ENCODE data around the gene CMC2. TPM values are rescaled to one million over a fixed set of nuclear protein-coding genes. Genes with fewer than 3 reads are reported as not detected.

Gene CMC2
- total RNA-seq, 6 experiments from 2014 or later: 23.5 to 58.3 (median 42.1) TPM

DNA sequence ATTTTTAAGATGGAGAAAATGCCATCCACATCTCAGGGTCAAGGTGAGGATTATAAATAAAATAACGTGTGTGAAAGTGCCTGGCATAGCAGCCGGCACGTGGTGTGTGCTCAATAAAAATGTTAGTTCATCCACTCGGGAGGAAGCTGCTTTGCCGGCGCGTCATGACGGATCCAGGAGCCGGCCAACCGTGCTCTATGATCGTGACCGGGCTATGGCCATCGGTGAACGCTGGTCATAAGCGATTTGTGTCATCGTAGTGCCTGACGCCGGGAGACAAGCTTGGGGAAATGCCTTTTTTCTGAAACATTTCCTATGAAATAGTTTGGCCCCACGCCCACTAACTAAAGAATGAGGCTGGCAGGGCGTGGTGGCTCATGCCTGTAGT is 74.0 kb downstream of the CMC2 start:
- peaks cover 0 to 6% (median 0%) of the 10 kb centered on the region in 4 donors for H3K4me1 ChIP-seq
- H3K36me3 ChIP-seq: no peaks in the 10 kb centered on the region
- H3K27ac ChIP-seq: peak overlapping the region; percentile 65 to 80 (median 70)
- no peak for TF ChIP-seq CTCF (IDR thresholded peaks at IDR 0.05)
- peak overlapping the region; percentile 44 to 59 (median 55) for H3K4me3 ChIP-seq
- 16% methylated on average over 16 of the region's 20 CpGs for WGBS (ENCODE audit: insufficient coverage, low coverage, low lambda C conversion rate, missing lambda C conversion rate)
- intact Hi-C loops (cut with DNase I): no loop called here
- peak; percentile 39 to 52 (median 44) for ATAC-seq
- DNase-seq: peak; percentile 44 to 62 (median 59)
- no peaks in the 10 kb centered on the region for H3K27me3 ChIP-seq
- H3K9me3 ChIP-seq: no peaks in the 10 kb centered on the region

GRCh38 chr16:80931801-80932707 is 74.6 kb downstream of the CMC2 start:
- TF ChIP-seq POLR2A (IDR thresholded peaks at IDR 0.05) (peak; percentile 26), CTCF (IDR thresholded peaks at IDR 0.05) (no peak)
- Histone ChIP-seq H3K36me3 (no peaks in the 10 kb centered on the region), H3K27ac (peak overlapping the region; percentile 65 to 80 (median 70)), H3K4me3 (peak overlapping the region; percentile 44 to 59 (median 55)), H3K4me1 (peaks cover 0 to 6% (median 0%) of the 10 kb centered on the region in 4 donors), H3K9me3 (no peaks in the 10 kb centered on the region), H3K27me3 (no peaks in the 10 kb centered on the region)
- ATAC-seq: peak; percentile 90 to 93 (median 92)
- peak; percentile 63 to 81 (median 79) for DNase-seq
- intact Hi-C loops (cut with DNase I): no loop called here
- WGBS (ENCODE audit: insufficient coverage, low coverage, low lambda C conversion rate, missing lambda C conversion rate): 3% methylated on average over 17 of the region's 67 CpGs

DNA sequence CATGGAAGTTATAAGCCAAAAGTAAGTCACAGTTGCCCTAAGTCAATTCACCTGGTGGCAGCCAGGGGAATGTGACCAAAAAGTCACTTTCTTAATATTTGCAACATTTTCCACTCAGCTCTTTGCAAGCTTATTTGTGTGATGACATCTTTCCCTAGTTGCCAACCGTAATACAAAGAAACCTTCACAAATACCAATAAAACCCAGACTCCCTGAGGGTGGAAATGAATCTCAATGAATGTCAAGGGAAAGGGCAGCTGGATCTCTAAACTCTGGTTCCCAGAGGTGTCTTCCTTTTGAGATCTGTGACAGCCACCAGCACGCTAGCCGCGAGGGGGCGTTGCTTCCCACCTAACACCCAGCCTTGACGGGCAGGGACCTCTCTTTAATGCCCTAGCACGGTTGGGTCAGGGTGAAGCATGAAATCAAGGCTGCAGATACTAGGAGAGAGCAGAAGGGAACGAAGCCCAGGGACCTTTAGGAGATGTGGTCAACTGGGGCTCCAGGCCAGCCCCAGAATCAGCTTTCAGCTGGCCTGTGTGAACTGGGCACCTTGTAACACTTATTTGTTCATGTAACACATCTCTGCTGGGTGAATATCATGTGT is 82.2 kb downstream of the CMC2 start:
- intact Hi-C loops (cut with DNase I): no loop called here
- peak; percentile 70 to 83 (median 80) for DNase-seq

GRCh38 chr16:80923356-80923755 is 83.3 kb downstream of the CMC2 start:
- Histone ChIP-seq H3K27ac (no peak overlapping the region), H3K4me1 (no peaks in the 10 kb centered on the region), H3K27me3 (no peaks in the 10 kb centered on the region), H3K36me3 (no peaks in the 10 kb centered on the region), H3K4me3 (no peak overlapping the region), H3K9me3 (no peaks in the 10 kb centered on the region)
- no peak for TF ChIP-seq CTCF (IDR thresholded peaks at IDR 0.05)
- TF ChIP-seq POLR2A (IDR thresholded peaks at IDR 0.05): no peak
- ATAC-seq (no peak), DNase-seq (no peak)
- WGBS (ENCODE audit: insufficient coverage, low coverage, low lambda C conversion rate, missing lambda C conversion rate): 79% methylated on average over 4 of the region's 4 CpGs
- intact Hi-C loops (cut with DNase I): no loop called here

More for the DNA sequence above, 82.2 kb downstream of the CMC2 start:
- 4% methylated on average over 8 of the region's 8 CpGs for WGBS (ENCODE audit: insufficient coverage, low coverage, low lambda C conversion rate, missing lambda C conversion rate)
- no peaks in the 10 kb centered on the region for H3K9me3 ChIP-seq
- TF ChIP-seq CTCF (IDR thresholded peaks at IDR 0.05) (peak; percentile 62 to 85 (median 70)), POLR2A (IDR thresholded peaks at IDR 0.05) (no peak)
- no peaks in the 10 kb centered on the region for H3K4me1 ChIP-seq
- no peak overlapping the region for H3K27ac ChIP-seq
- H3K27me3 ChIP-seq: no peaks in the 10 kb centered on the region
- ATAC-seq: peak; percentile 97 to 99 (median 98)
- H3K36me3 ChIP-seq: no peaks in the 10 kb centered on the region
- no peak overlapping the region for H3K4me3 ChIP-seq

Other genes with a start within 250 kb of the CMC2 start
- 10 to 100 TPM in 1 of 6 experiments, 1 to 10 TPM in 5; 2.2 to 12.7 (median 6.3) TPM for gene CDYL2, start 202.3 kb downstream of the CMC2 start, total RNA-seq
- 10 to 100 TPM in 1 of 6 experiments, 1 to 10 TPM in 5; 6.6 to 11.4 (median 7.9) TPM for gene CENPN, start 329 bp upstream of the CMC2 start, total RNA-seq
- 10 to 100 TPM; 12.8 to 15.5 (median 14.6) TPM for gene ATMIN, start 29.0 kb upstream of the CMC2 start, total RNA-seq
- 1 to 10 TPM in 3 of 6 experiments, under 1 TPM in 2, not detected in 1; 0.55 to 2.0 (median 1.2) TPM for gene C16orf46, start 70.4 kb upstream of the CMC2 start, total RNA-seq
- 10 to 100 TPM; 41.8 to 77.1 (median 52.4) TPM for gene GCSH, start 89.5 kb upstream of the CMC2 start, total RNA-seq
- under 1 TPM in 5 of 6 experiments, not detected in 1; 0.11 to 0.55 (median 0.31) TPM for gene BCO1, start 231.8 kb upstream of the CMC2 start, total RNA-seq

Measured in right lobe of liver (tissue), 6 donors.